HG02610 (cell line): ENCODE measurements around the gene BRD7.

Experiments
- ATAC-seq: cut with Tn5 transposase; IDR thresholded peaks from one replicate; pipeline ENCODE4 v1.9.1; 2021; ENCODE audit warnings: mild to moderate bottlenecking, moderate library complexity; ENCODE audit not compliant: unreplicated experiment

The BRD7 gene

DNA sequence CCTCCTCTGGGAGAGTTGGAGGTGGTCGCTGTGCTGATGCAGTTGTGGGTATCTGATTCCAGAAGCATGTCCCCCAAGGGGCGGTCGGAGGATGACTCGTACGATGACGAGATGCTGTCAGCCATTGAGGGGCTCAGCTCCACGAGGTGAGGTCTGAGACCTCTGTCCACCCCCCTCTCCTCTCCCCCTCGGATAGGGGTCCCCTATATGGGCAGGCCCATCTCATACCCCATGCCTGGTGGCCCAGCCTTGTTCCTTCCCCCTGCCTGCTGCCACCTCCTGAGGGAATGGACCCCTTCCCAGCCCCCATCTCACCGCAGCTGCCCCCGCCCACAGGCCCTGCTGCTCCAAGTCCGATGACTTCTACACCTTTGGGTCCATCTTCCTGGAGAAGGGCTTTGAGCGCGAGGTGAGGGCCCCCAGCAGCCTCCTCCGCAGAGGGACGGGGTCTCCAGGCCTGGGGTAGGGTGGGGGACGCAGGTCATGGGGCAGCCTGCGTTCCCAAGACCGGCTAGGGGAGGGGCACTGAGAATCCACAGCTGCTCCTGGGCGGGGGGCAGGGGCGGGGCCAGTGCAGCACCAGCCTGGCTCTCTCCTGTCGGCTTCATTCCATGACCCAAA, 63.2 kb downstream of the BRD7 start:
- no peak for ATAC-seq

DNA sequence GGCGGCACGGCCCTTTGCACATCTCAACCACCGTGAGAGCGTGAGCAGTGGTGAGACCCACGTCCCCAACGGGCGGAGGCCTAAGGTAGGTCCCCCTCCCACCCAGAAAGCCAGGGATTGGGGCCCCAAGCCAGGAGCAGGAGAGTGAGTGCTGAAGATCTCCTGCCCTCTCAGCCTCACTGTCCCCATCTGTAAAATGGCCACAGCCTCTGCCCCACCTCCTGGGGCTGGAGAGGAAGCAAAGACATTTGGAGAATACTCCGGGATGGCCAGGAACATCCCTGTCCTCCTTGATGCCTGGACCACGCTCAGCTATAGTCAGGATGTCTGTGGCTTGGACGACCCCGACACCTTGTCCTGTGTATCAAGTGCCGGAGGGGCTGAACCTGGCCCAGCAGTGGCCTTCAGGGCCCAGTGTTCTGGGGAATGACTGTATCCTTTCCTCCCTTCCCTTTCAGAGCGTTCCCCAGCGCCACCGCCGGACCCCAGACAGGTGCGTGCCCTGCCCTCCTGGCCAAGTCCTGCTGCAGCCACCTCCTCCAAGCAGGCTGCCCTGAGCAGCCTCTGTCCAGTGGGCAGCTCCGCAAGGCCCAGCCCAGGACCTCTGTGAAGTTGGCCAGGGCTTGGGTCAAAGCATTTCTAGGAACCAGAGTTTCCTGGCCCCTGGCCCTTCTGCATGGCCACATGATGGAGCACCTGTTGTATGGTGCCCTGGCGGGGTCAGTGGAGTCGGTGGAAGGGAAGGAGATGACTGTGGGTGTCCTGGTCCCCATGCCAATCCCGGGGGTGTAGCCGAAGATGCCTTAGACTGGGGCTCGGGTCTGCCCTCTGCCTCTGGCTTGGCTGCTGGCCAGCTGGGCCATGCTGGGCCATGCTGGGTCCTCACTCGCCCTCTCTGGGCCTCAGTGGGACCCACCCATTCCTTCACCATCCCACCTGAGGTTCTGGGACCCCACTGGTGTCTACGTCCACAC, 64.0 kb downstream of the BRD7 start:
- ATAC-seq: no peak

DNA sequence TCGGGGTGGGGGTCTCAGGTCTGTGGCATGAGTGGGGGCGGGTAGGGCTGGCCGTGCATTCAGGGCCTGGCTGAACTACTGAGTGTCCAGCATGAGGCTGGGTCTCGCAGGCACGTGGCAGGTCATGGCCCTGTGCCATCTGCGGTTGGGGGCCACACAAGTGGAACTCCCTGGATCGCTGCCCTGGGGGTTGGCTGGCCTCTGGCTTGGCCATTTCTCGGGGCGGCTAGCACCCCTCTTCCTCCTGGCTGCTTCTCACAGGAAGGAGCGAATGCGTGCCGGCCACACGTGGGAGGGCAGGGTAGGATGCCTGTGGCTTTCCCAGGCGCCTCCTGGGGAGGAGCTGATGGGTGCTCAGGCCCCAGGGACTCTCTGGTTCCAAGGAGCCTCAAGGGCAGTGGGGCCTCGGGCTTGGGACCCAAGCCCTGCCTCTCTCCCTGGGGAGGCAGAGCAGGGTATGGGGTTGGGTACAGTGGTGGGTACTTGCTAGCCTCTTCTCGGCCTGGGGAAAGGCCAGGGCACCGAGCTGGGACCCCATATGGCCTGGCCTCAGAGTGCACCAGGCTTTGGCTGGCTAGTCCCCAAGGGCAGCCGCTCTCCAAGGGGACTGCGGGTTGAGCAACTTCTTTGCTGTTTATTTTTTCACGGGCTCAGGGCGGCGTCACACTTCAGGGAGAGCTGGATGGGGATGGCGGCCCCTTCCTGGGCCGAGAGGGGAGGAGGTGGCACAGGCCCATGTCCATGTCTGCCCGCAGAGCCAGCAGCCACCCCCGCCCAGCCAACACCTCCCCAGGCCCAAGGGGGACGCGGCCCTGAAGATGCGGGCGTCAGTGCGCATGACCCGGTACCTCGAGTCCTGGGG, 65.0 kb downstream of the BRD7 start:
- no peak for ATAC-seq

DNA sequence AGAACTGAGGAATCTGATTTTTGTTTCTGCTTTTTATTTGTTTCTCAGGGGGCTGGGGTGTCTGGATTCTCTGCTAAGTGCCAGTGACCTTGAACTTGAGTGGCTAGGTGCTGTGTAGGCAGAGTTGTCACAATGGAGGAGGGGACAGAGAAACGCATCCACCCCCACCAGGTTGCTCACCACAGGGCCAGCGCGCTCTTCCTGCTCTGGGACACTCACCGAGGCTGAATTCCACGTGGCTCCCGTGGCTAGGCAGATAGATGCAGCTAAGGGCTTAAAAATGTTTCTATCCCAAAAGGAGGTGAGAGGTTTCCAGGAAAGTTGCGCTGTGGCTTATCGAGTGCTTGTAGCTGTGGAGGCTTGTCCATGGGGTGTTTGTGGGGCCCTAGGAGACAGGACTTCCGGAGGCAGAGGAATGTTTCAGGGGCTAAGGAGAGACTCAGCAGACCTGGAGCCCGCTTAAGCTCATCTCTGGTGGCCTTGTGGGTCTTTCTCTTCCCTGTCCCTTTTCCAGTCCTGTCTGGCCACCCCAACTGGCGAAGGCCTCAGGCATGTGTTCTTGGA, 65.7 kb downstream of the BRD7 start:
- no peak for ATAC-seq

DNA sequence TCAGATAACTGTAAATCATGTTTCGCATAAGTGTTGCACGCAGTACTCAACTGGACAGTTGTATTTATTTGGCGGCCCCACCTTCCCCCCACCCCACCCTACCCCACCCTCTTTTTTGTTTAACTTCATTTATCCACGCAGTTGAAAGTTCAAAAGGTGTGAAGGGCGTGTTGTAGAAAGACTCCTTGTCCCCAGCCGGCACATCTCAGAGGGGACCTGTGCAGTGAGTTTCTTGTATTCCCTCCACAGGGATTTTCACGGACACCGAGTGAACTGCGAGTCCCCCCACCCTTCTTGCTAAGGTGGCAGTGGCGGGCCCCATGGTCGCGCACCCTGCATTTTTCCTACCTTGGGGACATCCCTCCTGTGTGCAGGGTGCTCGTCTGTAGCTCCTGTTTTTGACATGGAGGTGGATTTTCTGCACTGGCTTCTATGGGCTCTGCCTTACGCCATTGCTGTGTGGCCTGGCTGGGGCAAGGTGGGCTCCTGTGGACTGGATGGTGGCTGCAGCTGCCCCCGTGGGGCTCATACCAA, 66.2 kb downstream of the BRD7 start:
- ATAC-seq: no peak

DNA sequence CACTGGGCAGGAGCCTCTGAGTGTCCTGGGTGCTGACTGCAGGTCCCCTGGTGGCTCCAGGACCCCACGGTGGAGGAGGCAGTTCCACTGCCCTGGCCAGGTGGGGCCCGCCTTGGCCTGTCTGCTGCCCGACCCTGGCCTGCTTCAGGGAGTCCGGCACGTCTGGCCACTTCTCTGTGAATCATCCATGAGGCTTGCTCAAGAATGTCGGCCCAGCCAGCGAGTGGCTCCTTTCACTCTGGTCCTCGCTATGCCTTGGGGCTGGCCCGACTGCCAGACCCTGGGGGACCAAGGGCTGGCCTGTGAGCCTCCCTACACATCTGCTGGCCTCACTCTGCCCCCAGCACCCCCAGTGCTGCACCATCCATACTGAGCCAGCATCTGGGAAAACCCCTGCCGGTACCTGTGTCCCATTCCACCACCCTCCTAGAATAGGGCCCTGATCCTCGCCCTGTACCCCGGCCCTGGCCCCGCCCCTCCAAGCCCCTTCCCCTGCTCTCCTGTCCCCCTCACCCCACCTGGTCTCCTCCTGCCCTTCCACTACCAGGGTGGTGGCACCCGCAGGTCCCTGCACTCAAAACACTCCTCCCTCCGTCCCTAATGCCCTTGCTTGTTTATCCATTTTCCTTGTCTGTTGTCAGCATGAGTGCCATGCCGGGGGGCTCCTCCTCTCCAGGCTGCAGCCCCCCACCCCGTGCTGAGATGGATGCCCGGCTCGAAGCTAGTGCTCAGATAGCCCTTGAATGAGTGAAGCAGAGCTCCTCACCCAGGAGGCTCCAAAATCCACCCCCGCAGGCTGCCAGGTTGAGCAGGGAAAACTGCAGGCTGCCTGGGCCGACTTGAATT, 66.9 kb downstream of the BRD7 start:
- no peak for ATAC-seq

DNA sequence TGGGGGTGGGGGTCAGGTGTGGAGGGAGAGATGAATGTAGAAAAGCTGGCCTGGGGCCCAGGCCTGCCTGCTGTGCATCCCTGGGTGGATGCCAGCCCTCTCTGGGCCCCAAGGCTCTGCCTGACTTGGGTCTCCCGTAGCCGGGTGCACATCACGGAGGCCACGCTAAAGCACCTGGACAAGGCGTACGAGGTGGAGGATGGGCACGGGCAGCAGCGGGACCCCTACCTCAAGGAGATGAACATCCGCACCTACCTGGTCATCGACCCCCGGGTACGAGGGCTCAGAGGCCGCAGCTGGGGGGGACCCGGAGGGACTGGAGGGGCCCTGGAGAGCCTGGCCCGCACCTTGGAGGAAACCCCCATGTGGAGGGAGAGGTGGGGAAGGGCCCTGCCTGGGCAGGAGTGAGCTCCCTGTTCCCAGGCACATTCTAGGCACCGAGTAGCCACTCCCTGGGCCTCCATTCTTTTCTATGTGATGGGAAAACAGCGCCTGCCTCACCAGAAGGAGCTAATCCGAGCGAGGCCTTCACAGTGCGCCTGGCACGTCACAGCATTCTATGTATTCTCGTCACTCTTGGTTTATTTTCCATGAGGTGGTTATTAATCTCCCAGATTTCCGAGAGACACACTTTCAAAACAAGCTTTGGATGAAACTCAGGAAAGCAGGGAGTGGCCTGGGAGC, 67.7 kb downstream of the BRD7 start:
- ATAC-seq: no peak

DNA sequence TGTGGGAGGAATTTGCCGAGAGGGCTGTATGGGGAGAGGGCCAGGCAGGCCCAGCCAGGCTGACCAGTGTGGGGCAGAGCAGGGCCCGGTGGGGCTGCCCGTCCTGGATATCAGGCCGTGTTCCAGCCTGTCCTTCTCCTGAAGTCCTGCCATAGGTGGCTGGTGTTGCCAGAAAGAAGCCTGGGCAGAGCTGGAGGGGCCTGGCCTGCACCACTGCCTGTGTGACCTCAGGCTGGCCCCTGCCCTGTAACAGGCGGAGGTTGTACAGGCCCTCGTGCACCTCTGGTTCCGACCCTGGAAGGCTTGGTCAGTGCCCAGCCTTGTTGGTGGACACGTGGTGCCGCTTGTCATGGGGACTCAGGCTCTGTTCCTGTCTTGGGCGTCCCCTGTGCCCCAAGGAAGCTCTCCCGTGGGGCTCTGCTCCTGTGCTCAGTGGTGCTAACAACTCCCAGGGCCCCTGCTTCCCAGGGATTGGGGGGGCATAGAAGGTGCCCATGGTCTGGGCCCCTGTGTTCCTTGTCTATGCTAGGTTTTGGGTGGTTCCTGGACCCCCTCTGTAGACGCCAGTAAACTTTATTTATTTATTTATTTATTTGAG, 69.2 kb downstream of the BRD7 start:
- no peak for ATAC-seq

DNA sequence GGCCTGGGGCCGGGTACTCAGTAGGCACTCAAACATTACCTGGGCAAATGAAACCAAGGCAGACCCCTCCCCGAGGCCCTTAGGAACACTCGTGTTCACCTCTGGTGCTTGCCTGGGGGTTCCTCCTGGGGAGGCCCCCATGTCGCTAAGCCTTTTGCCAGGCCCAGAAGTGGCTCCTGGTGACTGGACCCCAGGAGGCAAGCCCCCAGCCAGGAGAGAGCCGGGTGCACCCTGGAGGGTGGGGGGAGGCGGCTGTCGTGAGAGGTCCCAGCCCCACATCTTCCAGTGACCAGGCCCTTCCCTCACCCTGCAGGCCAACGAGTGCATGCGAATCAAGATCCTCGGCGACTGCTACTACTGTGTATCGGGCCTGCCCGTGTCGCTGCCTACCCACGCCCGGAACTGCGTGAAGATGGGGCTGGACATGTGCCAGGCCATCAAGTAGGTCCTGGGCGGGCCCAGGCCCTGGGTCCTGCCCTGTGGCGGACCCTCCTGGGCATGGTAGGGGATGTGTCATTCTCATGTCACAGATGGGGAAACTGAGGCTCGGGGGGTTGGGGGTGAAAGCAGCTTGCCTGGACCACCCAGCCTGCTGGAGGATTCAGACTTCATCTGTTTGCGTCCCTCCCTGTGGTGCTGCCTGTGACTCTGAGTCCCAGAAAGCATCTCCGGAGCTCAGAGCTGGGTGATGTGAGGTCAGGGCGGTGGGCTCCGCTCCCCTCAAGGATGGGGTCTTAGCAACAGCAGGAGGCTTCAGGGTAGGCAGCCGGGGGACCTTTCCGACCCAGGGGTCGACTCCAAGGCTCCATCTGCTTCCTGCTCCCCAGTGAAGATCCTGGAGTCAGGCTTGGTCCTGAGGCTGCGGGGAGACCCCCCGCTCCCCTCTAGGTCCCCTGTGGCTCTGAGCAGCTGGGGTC, 69.9 kb downstream of the BRD7 start:
- no peak for ATAC-seq

DNA sequence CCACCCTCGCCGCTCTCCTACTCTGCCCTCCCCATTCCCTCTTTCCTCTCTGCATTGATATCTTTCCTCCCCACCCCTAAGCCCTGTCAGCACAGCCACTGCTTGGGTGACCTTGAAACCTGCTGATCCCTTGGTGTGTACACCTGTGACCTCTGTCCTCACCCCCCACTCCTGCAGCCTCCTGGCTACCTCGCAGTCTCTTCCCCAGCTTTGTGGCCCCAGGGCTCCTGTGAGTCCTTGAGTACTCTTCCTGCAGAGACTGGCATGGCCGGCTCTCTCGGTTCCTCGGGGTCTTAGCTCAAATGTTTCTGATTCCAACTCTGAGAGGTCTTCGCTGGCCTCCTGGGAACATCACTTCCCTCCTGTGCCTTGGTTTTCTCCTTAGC, 70.7 kb downstream of the BRD7 start:
- ATAC-seq: no peak

DNA sequence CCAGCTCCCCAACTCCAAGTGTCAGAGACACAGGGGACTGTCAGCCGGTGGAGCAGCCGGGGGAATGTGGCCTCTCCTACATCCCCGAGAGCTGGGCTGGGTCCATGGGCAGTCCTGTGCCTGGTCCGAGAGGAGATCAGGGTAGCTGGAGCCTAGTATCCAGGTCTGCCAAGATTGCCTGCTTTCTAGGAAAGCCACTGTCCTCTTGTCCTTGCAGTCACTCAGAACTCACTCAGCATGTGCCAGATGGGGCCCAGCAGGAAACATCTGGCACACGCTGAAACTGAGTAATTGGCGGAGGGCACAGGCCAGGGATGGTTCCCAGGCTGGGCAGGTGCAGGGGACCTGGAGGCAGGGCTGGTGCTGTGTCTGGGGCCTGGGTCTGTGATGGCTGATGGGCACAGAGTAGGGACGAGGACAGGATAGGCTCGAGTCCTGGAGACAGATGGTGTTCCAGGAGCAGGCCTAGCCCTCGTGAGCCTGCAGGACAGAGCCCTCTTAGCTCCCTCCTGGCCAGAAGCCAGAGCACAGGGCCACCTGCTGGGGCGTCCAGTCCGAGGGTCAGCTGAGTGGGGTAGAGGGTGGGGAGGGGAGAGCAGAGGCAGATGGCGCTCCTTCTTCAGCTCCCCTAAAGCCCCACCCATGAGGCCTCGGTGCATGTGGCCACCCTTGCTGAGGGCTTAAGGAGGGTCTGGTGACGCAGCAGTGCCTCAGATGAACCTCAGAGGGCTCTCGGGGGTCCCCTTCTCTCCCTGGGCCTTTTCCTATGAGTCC, 71.3 kb downstream of the BRD7 start:
- ATAC-seq: no peak

DNA sequence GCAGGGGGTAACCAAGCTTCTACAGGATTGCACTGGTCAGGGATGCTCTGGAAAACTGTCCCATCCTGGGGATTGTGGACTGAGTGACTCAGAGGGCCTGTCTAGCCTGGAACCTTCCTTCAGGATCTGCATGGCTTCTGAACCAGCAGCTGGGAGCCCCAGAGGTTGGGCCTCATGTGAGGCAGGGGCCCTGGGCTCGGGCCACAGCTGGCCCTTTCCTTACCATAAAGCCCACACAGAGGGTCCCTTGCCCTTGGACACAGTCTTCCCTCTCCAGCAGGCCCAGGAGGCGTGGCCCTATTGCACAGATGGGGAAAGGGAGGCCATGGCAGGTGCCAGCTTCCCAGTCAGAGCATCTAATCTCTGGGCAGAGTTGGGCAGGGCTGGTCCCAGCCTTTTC, 72.0 kb downstream of the BRD7 start:
- ATAC-seq: no peak

DNA sequence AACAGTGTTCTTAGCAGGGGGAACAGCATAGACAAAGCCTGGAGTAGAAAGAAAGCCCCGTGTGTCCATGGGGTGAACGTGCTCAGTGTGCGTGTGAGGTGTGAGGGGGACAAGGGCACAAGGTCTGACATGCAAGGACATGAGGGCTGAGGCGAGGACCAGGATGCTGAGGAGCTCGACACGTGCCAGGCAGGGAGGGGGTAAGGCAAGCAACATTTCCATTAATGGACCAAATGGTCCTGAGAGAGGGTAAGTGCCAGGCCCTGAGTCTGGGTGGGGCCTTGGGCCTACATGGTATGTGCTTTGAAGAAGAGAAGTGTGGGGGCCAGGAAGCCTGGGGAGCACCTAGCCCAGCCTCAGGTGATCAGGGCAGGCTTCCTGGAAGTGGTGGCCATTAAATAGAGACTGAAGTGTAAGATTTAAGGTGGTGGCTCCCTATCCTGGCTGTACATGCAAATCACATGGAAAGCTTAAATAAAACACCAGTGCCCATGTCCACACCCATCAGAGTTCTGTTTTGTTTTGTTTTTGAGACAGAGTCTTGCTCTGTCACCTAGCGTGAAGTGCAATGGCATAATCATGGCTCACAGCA, 73.2 kb downstream of the BRD7 start:
- no peak for ATAC-seq

DNA sequence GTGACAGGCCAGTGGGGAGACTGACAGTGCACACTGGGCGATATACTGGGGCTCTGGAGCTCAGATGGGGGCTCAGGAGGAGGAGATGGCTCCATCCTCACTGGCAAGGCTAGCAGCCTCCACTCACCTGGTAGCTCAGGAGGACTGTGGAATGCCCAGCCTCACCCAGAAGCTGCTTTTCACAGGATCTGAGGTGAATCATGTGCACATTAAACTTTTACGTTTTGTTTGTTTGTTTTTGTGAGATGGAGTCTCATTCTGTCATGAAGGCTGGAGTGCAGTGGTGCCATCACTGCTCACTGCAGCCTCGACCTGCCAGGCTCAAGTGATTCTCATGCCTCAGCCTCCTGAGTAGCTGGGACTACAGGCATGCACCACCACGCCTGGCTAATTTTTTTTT, 73.8 kb downstream of the BRD7 start:
- no peak for ATAC-seq

DNA sequence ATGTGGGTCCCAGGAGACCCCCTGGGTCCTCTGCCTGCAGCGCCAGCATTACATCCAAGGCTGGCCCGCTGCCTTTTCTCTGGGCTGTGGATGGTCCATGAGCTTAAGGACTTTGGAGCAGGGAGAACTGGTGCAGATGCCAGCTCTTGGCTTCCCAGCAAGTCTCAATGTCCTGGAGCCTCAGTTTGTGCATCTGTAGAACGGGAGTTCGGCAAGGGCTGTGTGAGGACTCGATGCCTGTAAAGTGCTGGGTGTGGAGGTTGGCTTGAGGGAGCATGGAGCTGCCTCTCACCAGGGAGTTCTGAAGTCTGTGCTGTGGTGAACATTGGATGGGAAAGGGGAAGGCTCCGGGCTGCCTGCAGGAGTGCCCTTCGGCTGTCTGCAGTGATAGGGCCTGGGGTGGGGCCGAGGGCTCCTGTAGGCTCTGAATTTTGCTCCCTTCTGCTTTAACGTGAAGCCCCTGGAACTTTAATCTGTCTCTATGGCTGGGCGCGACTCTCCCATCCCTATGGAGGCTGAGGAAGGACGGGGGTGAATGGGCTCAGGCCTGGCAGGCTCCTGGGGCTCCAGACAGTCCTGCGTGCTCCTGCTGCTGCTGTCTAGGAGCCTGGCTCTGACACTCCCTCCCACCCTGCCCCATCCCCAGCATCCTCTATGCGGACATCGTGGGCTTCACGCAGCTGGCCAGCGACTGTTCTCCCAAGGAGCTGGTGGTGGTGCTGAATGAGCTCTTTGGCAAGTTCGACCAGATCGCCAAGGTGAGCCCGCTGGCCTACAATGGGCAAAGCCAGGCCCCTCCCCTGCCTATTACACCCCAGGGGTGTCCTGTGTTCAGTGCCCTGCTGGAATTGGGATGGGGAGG, 74.6 kb downstream of the BRD7 start:
- no peak for ATAC-seq
